Thoracic aorta (tissue), 2 donors: ENCODE results near the gene BPIFA3. TPM values are rescaled to one million over a fixed set of nuclear protein-coding genes. Genes with fewer than 3 reads are reported as not detected.

ENCODE experiments used
- ATAC-seq: fragments of 150-250 bp; one replicate; pipeline ENCODE4 v1.8.0; 2017; ENCODE audit warnings: low read depth; ENCODE audit not compliant: insufficient number of reproducible peaks, low FRiP score
- DNase-seq: peaks from one replicate; pipeline ENCODE4 v3.0.0-alpha.2; 2020; ENCODE audit warnings: low spot score
- H3K27ac ChIP-seq, 2 donors: fragments of 200-600 bp; sonication (generic); 1 replicate in 1 of 2; 2 replicates in 1 of 2; pipeline ENCODE4 v1.5.1; 2016; ENCODE audit warnings: mild to moderate bottlenecking in 2 of 2, moderate library complexity in 2 of 2
- H3K27me3 ChIP-seq: fragments of 200-600 bp; sonication (generic); replicated peaks from 2 replicates; pipeline ENCODE4 v1.6.0; 2016; ENCODE audit warnings: mild to moderate bottlenecking; ENCODE audit not compliant: insufficient read depth
- H3K36me3 ChIP-seq: fragments of 200-600 bp; sonication (generic); one replicate; pipeline ENCODE4 v1.5.1; 2016
- H3K4me1 ChIP-seq, 2 donors: fragments of 200-600 bp; sonication (generic); 1 replicate in 1 of 2; 2 replicates in 1 of 2; pipeline versions ENCODE4 v1.5.1 to v1.6.0; 2016; ENCODE audit warnings: low read depth in 2 of 2, mild to moderate bottlenecking in 1 of 2; ENCODE audit not compliant: control insufficient read depth in 1 of 2
- H3K4me3 ChIP-seq: fragments of 200-600 bp; sonication (generic); 2 replicates; pipeline ENCODE4 v1.5.1; 2016; ENCODE audit warnings: mild to moderate bottlenecking
- H3K9me3 ChIP-seq: fragments of 200-600 bp; sonication (generic); 2 replicates; pipeline ENCODE4 v1.5.1; 2016
- total RNA-seq, 2 donors: library from RNA; depleted of rRNA; stranded (reverse); fragments of >200 nt; gene quantifications; one replicate each; pipeline versions ENCODE4 v1.1.0 to v1.2.3, GENCODE V29; 2016
- TF ChIP-seq, protein P1 (sequence below): fragments of 200-600 bp; sonication (generic); IDR thresholded peaks from one replicate; pipeline ENCODE4 v1.5.1; 2019; ENCODE audit warnings: antibody characterized with exemption

Gene BPIFA3
- total RNA-seq, 2 donors from 2014 or later: not detected

DNA sequence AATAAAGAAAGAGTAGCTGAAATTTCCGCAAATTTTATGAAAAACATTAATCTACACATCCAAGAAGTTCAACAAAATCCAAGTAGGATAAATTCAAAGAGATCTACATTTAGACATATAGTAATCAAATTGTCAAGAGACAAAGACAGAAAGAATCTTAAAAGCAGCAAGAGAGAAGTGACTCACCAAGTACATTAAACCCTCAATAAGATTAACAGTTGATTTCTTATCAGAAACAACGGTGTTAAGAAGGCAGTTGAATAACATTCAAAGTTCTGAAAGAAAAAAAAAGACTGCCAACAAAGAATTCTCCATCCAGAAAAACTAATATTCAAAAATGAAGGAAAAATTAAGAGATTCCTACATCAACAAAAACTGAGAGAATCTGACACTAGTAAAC, 37.9 kb downstream of the BPIFA3 start:
- ATAC-seq (no peak), DNase-seq (no peak)
- Histone ChIP-seq H3K4me3 (no peak overlapping the region), H3K9me3 (no peaks in the 10 kb centered on the region), H3K27ac (no peak overlapping the region), H3K27me3 (no peaks in the 10 kb centered on the region), H3K36me3 (no peaks in the 10 kb centered on the region), H3K4me1 (no peaks in the 10 kb centered on the region)
- TF ChIP-seq, protein P1, sequence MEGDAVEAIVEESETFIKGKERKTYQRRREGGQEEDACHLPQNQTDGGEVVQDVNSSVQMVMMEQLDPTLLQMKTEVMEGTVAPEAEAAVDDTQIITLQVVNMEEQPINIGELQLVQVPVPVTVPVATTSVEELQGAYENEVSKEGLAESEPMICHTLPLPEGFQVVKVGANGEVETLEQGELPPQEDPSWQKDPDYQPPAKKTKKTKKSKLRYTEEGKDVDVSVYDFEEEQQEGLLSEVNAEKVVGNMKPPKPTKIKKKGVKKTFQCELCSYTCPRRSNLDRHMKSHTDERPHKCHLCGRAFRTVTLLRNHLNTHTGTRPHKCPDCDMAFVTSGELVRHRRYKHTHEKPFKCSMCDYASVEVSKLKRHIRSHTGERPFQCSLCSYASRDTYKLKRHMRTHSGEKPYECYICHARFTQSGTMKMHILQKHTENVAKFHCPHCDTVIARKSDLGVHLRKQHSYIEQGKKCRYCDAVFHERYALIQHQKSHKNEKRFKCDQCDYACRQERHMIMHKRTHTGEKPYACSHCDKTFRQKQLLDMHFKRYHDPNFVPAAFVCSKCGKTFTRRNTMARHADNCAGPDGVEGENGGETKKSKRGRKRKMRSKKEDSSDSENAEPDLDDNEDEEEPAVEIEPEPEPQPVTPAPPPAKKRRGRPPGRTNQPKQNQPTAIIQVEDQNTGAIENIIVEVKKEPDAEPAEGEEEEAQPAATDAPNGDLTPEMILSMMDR: no peak

- TF ChIP-seq, protein P1: no peak
- Histone ChIP-seq H3K36me3 (no peaks in the 10 kb centered on the region), H3K9me3 (no peaks in the 10 kb centered on the region), H3K4me3 (no peak overlapping the region), H3K4me1 (no peaks in the 10 kb centered on the region), H3K27me3 (no peaks in the 10 kb centered on the region), H3K27ac (no peak overlapping the region)
- ATAC-seq (no peak), DNase-seq (no peak)
Observed at GRCh38 chr20:33257237-33257636, 40.1 kb downstream of the BPIFA3 start.

DNA sequence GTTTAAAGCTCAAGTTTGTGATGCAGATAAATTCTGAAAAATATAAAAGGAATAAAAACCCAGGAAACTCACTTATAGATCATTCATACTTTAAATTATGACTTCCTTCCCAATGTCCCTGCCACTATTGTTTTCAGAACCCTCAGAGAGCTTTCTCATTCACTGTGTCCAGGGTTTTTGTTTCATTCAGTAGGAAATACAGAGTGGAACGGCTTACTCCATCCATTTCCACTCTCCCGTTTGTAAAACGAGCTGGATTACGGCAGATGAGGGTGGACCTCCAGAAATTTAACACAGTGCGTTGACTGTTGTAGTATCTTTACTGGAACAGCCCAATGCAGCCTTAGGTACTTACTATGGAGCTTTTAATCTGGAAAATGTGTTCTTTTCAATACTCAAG, 42.2 kb downstream of the BPIFA3 start:
- ATAC-seq: no peak
- no peaks in the 10 kb centered on the region for H3K36me3 ChIP-seq
- no peak overlapping the region for H3K27ac ChIP-seq
- DNase-seq: no peak
- no peaks in the 10 kb centered on the region for H3K4me1 ChIP-seq
- no peak overlapping the region for H3K4me3 ChIP-seq
- no peaks in the 10 kb centered on the region for H3K9me3 ChIP-seq
- TF ChIP-seq, protein P1: no peak
- no peaks in the 10 kb centered on the region for H3K27me3 ChIP-seq

- ATAC-seq: no peak
Observed at GRCh38 chr20:33261465-33261864, 44.3 kb downstream of the BPIFA3 start.

GRCh38 chr20:33262658-33263065, 45.5 kb downstream of the BPIFA3 start:
- no peak overlapping the region for H3K27ac ChIP-seq
- H3K4me3 ChIP-seq: no peak overlapping the region
- TF ChIP-seq, protein P1: no peak
- H3K36me3 ChIP-seq: no peaks in the 10 kb centered on the region
- DNase-seq (no peak), ATAC-seq (no peak)
- no peaks in the 10 kb centered on the region for H3K27me3 ChIP-seq
- no peaks in the 10 kb centered on the region for H3K4me1 ChIP-seq
- no peaks in the 10 kb centered on the region for H3K9me3 ChIP-seq

More at GRCh38 chr20:33261465-33261864, 44.3 kb downstream of the BPIFA3 start:
- Histone ChIP-seq H3K4me3 (no peak overlapping the region), H3K4me1 (no peaks in the 10 kb centered on the region), H3K27me3 (no peaks in the 10 kb centered on the region), H3K36me3 (no peaks in the 10 kb centered on the region), H3K9me3 (no peaks in the 10 kb centered on the region), H3K27ac (no peak overlapping the region)
- no peak for DNase-seq
- TF ChIP-seq, protein P1: no peak
